Aorta (tissue), 5 donors: ENCODE data around the gene XXYLT1. TPM values are rescaled to one million over a fixed set of nuclear protein-coding genes. Genes with fewer than 3 reads are reported as not detected.

Experiments
- ATAC-seq: fragments of 200-7000 bp; cut with Tn5 transposase; one replicate; pipeline ENCODE4 v1.9.1; 2022; ENCODE audit warnings: moderate library complexity; ENCODE audit not compliant: low FRiP score
- DNase-seq, 2 donors: peaks; one replicate each; pipeline ENCODE4 v3.0.0-alpha.2; 2020
- H3K27ac ChIP-seq, 2 donors: one replicate each; pipeline ENCODE4 v1.5.1; 2013; ENCODE audit warnings: low read length in 2 of 2, mild to moderate bottlenecking in 2 of 2, moderate library complexity in 2 of 2, control low read depth in 1 of 2, inconsistent platforms in 1 of 2, low read depth in 1 of 2
- H3K27me3 ChIP-seq, 2 donors: one replicate each; pipeline ENCODE4 v1.6.1; 2013; ENCODE audit warnings: control low read depth in 1 of 2, low read length in 1 of 2, mild to moderate bottlenecking in 1 of 2, moderate library complexity in 1 of 2; ENCODE audit not compliant: insufficient read depth in 2 of 2, control insufficient read depth in 1 of 2
- H3K36me3 ChIP-seq, 2 donors: one replicate each; pipeline ENCODE4 v1.6.1; 2013; ENCODE audit warnings: control low read depth in 1 of 2, low read length in 1 of 2, mild to moderate bottlenecking in 1 of 2; ENCODE audit not compliant: insufficient read depth in 2 of 2, control insufficient read depth in 1 of 2
- H3K4me1 ChIP-seq, 2 donors: one replicate each; pipeline ENCODE4 v1.6.1; 2013; ENCODE audit warnings: low read length in 2 of 2, control low read depth in 1 of 2, mild to moderate bottlenecking in 1 of 2, moderate library complexity in 1 of 2; ENCODE audit not compliant: insufficient read depth in 2 of 2, control insufficient read depth in 1 of 2
- H3K4me3 ChIP-seq, 2 donors: one replicate each; pipeline ENCODE4 v1.5.1; 2013; ENCODE audit warnings: low read length in 2 of 2, control low read depth in 1 of 2, mild to moderate bottlenecking in 1 of 2
- H3K9me3 ChIP-seq: one replicate; pipeline ENCODE4 v1.6.1; 2013; ENCODE audit warnings: mild to moderate bottlenecking, low read length; ENCODE audit not compliant: control insufficient read depth
- WGBS, 2 donors: extraction: QIAGEN DNeasy Blood & Tissue Kit; methylation state at CpG; one replicate each; pipeline ENCODE4 v1.1.7; 2013; 5-methylcytosine and 5-hydroxymethylcytosine counted together
- intact Hi-C, 2 donors: fragments of 100-400 bp; cut with DNase I; formaldehyde crosslinking; loops; one replicate each; pipeline versions ENCODE4 v1.14.2 to v1.15.0; 2022
- polyA plus RNA-seq, 2 donors: library from polyadenylated mRNA; stranded (reverse); fragments of 200-250 nt; gene quantifications; one replicate each; pipeline ENCODE4 v1.2.3, GENCODE V29; 2013
- total RNA-seq, 2 donors: library from RNA; stranded (reverse); fragmentation: NEBNext Ultra II Directional; extraction: Animal tissue kit (Norgen Biotek cat#: 25700); gene quantifications; one replicate each; pipeline ENCODE4 v1.2.1, GENCODE V29; 2021
- donor health status: healthy with polysubstance abuse.
- donor health status: Bipolar disorder and iron deficiency.
- donor health status: DM: no; HTN: no; CAD: no.
- donor health status: DM: no; HTN: no; CAD: no.
- donor health status: DM: yes; HTN: yes; CAD: no.

XXYLT1 gene
- total and polyA plus RNA-seq, 4 donors = 2.3 to 15.0 (median 6.9) TPM

- H3K27ac ChIP-seq = no peak overlapping the region
- WGBS, 2 donors = 97 to 99% methylated on average over 22 of the region's 22 CpGs
Observed at GRCh38 chr3:195212033-195212748, 58.8 kb downstream of the XXYLT1 start.

GRCh38 chr3:195210266-195210973 lies 60.5 kb downstream of the XXYLT1 start:
- WGBS, 2 donors = 17 to 18% methylated on average over 13 of the region's 13 CpGs
- peak; percentile 67 to 80 for DNase-seq
- H3K27me3 ChIP-seq = no peaks in the 10 kb centered on the region
- no peaks in the 10 kb centered on the region for H3K9me3 ChIP-seq
- no peaks in the 10 kb centered on the region for H3K36me3 ChIP-seq
- intact Hi-C loops = no loop called here
- no peaks in the 10 kb centered on the region for H3K4me1 ChIP-seq
- peak; percentile 72 for ATAC-seq
- H3K4me3 ChIP-seq = no peak overlapping the region
- H3K27ac ChIP-seq = peak overlapping the region in 1 of 2 donors; percentile 86

More at GRCh38 chr3:195212033-195212748, 58.8 kb downstream of the XXYLT1 start:
- no peak overlapping the region for H3K4me3 ChIP-seq
- H3K4me1 ChIP-seq = no peaks in the 10 kb centered on the region
- ATAC-seq (no peak), DNase-seq (no peak)
- no peaks in the 10 kb centered on the region for H3K9me3 ChIP-seq
- H3K27me3 ChIP-seq = no peaks in the 10 kb centered on the region
- intact Hi-C loops = no loop called here
- H3K36me3 ChIP-seq = no peaks in the 10 kb centered on the region

GRCh38 chr3:195209847-195210265 lies 61.1 kb downstream of the XXYLT1 start:
- no peaks in the 10 kb centered on the region for H3K27me3 ChIP-seq
- no peak for DNase-seq
- H3K36me3 ChIP-seq = no peaks in the 10 kb centered on the region
- no peaks in the 10 kb centered on the region for H3K9me3 ChIP-seq
- no peak overlapping the region for H3K4me3 ChIP-seq
- H3K27ac ChIP-seq = peak overlapping the region in 1 of 2 donors; percentile 55
- intact Hi-C loops = no loop called here
- no peaks in the 10 kb centered on the region for H3K4me1 ChIP-seq
- ATAC-seq = peak; percentile 68
- WGBS, 2 donors = 51 to 57% methylated on average over 12 of the region's 12 CpGs

GRCh38 chr3:195209083-195209846 lies 61.7 kb downstream of the XXYLT1 start:
- Histone ChIP-seq H3K4me1 (no peaks in the 10 kb centered on the region), H3K4me3 (no peak overlapping the region), H3K9me3 (no peaks in the 10 kb centered on the region), H3K27ac (peak overlapping the region in 1 of 2 donors; percentile 55), H3K36me3 (no peaks in the 10 kb centered on the region), H3K27me3 (no peaks in the 10 kb centered on the region)
- DNase-seq (peak in 1 of 2 donors; percentile 44), ATAC-seq (peak; percentile 56)
- intact Hi-C loops = no loop called here
- WGBS, 2 donors = 84 to 87% methylated on average over 29 of the region's 29 CpGs

GRCh38 chr3:195208631-195209030 lies 62.3 kb downstream of the XXYLT1 start:
- DNase-seq = no peak
- no peak for ATAC-seq
- Histone ChIP-seq H3K36me3 (no peaks in the 10 kb centered on the region), H3K4me1 (no peaks in the 10 kb centered on the region), H3K27me3 (no peaks in the 10 kb centered on the region), H3K4me3 (no peak overlapping the region), H3K27ac (no peak overlapping the region), H3K9me3 (no peaks in the 10 kb centered on the region)
- intact Hi-C loops = no loop called here
- 93 to 97% methylated on average over 7 of the region's 7 CpGs for WGBS, 2 donors

GRCh38 chr3:195208183-195208582 lies 62.8 kb downstream of the XXYLT1 start:
- no peak for DNase-seq
- H3K27ac ChIP-seq = no peak overlapping the region
- 88 to 93% methylated on average over 9 of the region's 9 CpGs for WGBS, 2 donors
- H3K4me3 ChIP-seq = no peak overlapping the region
- intact Hi-C loops = no loop called here
- no peaks in the 10 kb centered on the region for H3K4me1 ChIP-seq
- H3K27me3 ChIP-seq = no peaks in the 10 kb centered on the region
- no peaks in the 10 kb centered on the region for H3K36me3 ChIP-seq
- H3K9me3 ChIP-seq = no peaks in the 10 kb centered on the region
- ATAC-seq = no peak

- 80 to 83% methylated on average over 3 of the region's 3 CpGs for WGBS, 2 donors
- ATAC-seq (no peak), DNase-seq (no peak)
- no peaks in the 10 kb centered on the region for H3K36me3 ChIP-seq
- no peaks in the 10 kb centered on the region for H3K4me1 ChIP-seq
- H3K9me3 ChIP-seq = no peaks in the 10 kb centered on the region
- intact Hi-C loops = no loop called here
- H3K4me3 ChIP-seq = no peak overlapping the region
- H3K27me3 ChIP-seq = no peaks in the 10 kb centered on the region
- H3K27ac ChIP-seq = no peak overlapping the region
Observed at GRCh38 chr3:195207731-195208130, 63.2 kb downstream of the XXYLT1 start.

GRCh38 chr3:195207056-195207455 lies 63.9 kb downstream of the XXYLT1 start:
- intact Hi-C loops = no loop called here
- no peak overlapping the region for H3K27ac ChIP-seq
- H3K9me3 ChIP-seq = no peaks in the 10 kb centered on the region
- no peaks in the 10 kb centered on the region for H3K36me3 ChIP-seq
- ATAC-seq (no peak), DNase-seq (no peak)
- H3K27me3 ChIP-seq = no peaks in the 10 kb centered on the region
- no peak overlapping the region for H3K4me3 ChIP-seq
- H3K4me1 ChIP-seq = no peaks in the 10 kb centered on the region
- 95 to 98% methylated on average over 9 of the region's 9 CpGs for WGBS, 2 donors
